Measurements from ENCODE around the gene BCL2. TPM values are rescaled to one million over a fixed set of nuclear protein-coding genes. Genes with fewer than 3 reads are reported as not detected.

The BCL2 gene
- total and polyA plus RNA-seq, 9 of the 15 experiments (the other 6 are each of a cell fraction or from before 2014, with no cell fraction given): 0.10 to 1.1 (median 0.65) TPM

- FAIRE-seq: no peak
- H3K4me2 ChIP-seq (ENCODE audit: insufficient read depth, low read length): no peak overlapping the region
- DNase-seq (ENCODE audit: extremely low read depth in 1 of 4, low spot score in 3 of 4): no peak
- intact Hi-C loops (cut with micrococcal nuclease): no loop called here
- WGBS (ENCODE audit: insufficient coverage, low coverage, missing lambda C conversion rate): 22% methylated on average over 6 of the region's 6 CpGs
- no TSS peak for BruUV-seq (replicated peaks)
- H3K27ac ChIP-seq (ENCODE audit: extremely low read depth, low read depth, low read length): no peak overlapping the region
- H3K27me3 ChIP-seq (ENCODE audit: control insufficient read depth in 2 of 2, insufficient read depth in 2 of 2, low read length in 2 of 2): peaks cover 0 to 5% of the 10 kb centered on the region in 2 experiments; a peak in 1 of 5 replicates
- no peaks in the 10 kb centered on the region for H3K9me3 ChIP-seq (replicated peaks; ENCODE audit: control insufficient read depth, insufficient read depth, low read depth, low read length)
- no peaks in the 10 kb centered on the region for H3K36me3 ChIP-seq (ENCODE audit: control insufficient read depth, insufficient read depth, low read length)
- H3K4me3 ChIP-seq: no peak overlapping the region
- ATAC-seq: no peak
- POLR2A ChIA-PET: no interaction called here
- no peak overlapping the region for H3K9ac ChIP-seq (ENCODE audit: insufficient read depth in 1 of 2, low read depth in 2 of 2, low read length in 2 of 2)
- in situ Hi-C loops (cut with MboI): loop anchor here (10.0 kb wide), 1 partner anchor 173 kb away; no protein-coding TSS in a partner anchor
- no peaks in the 10 kb centered on the region for H4K20me1 ChIP-seq (replicated peaks; ENCODE audit: control insufficient read depth, insufficient read depth, low read length)
- CTCF ChIA-PET (ENCODE audit: low intra/inter-chr PET ratio): no interaction called here
- no peak overlapping the region for H2AFZ ChIP-seq (ENCODE audit: low read depth, low read length)
- H3K9me1 ChIP-seq (ENCODE audit: control insufficient read depth, insufficient read depth, low read length): no peaks in the 10 kb centered on the region
- TF ChIP-seq MAX (CRISPR knock-in tag; IDR thresholded peaks at IDR 0.05) (no peak), MTF1 (CRISPR knock-in tag; IDR thresholded peaks at IDR 0.05; ENCODE audit: borderline replicate concordance) (no peak), SUPT5H (IDR thresholded peaks at IDR 0.05) (no peak), KLF6 (CRISPR knock-in tag; IDR thresholded peaks at IDR 0.05; ENCODE audit: borderline replicate concordance) (no peak), CTBP1 (IDR thresholded peaks at IDR 0.05; ENCODE audit: borderline replicate concordance) (no peak), BRD9 (IDR thresholded peaks at IDR 0.05; ENCODE audit: low read depth, partially characterized antibody) (no peak), NFE2L1 (tag; IDR thresholded peaks at IDR 0.05; ENCODE audit: borderline replicate concordance, low read depth) (no peak), MYBL2 (IDR thresholded peaks at IDR 0.05; ENCODE audit: low read depth) (no peak), MYBL2 (CRISPR knock-in tag; IDR thresholded peaks at IDR 0.05; ENCODE audit: borderline replicate concordance) (no peak), FOXJ2 (tag; IDR thresholded peaks at IDR 0.05) (no peak), ZNF717 (CRISPR knock-in tag; IDR thresholded peaks at IDR 0.05) (no peak), PCBP1 (IDR thresholded peaks at IDR 0.05; ENCODE audit: low read depth, low read length, poor library complexity, severe bottlenecking) (no peak), MEIS2 (IDR thresholded peaks at IDR 0.05; ENCODE audit: partially characterized antibody) (no peak), C11orf30 (IDR thresholded peaks at IDR 0.05; ENCODE audit: low read depth) (no peak), SRSF1 (IDR thresholded peaks at IDR 0.05; ENCODE audit: low read depth, low read length) (no peak), NFE2 (IDR thresholded peaks at IDR 0.05; ENCODE audit: low read depth) (no peak), TRIM24 (IDR thresholded peaks at IDR 0.05) (no peak), TFAM (CRISPR knock-in tag; conservative IDR thresholded peaks at IDR 0.05) (no peak), ZNF212 (CRISPR knock-in tag; IDR thresholded peaks at IDR 0.05) (no peak), ZNF354B (CRISPR knock-in tag; IDR thresholded peaks at IDR 0.05) (no peak)
- TF ChIP-seq, protein P1, sequence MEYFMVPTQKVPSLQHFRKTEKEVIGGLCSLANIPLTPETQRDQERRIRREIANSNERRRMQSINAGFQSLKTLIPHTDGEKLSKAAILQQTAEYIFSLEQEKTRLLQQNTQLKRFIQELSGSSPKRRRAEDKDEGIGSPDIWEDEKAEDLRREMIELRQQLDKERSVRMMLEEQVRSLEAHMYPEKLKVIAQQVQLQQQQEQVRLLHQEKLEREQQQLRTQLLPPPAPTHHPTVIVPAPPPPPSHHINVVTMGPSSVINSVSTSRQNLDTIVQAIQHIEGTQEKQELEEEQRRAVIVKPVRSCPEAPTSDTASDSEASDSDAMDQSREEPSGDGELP (CRISPR knock-in tag; IDR thresholded peaks at IDR 0.05; ENCODE audit: borderline replicate concordance): no peak
- no peaks in the 10 kb centered on the region for H3K79me2 ChIP-seq (ENCODE audit: control insufficient read depth, insufficient read depth, low read length)
- H3K4me1 ChIP-seq (replicated peaks in 1 of 2; ENCODE audit: control insufficient read depth in 2 of 2, insufficient read depth in 2 of 2, low read length in 2 of 2): no peaks in the 10 kb centered on the region; a peak in 1 of 5 replicates
Measured at GRCh38 chr18:63187791-63188460, 131.6 kb downstream of the BCL2 start.

All from K562 (cell line).